GM11168 (cell line): ENCODE measurements around the gene EFR3B.

Experiments
- in situ Hi-C: fragments of 300-500 bp; cut with MboI; formaldehyde crosslinking; loops from one replicate; pipeline ENCODE4 v1.12.0; 2022; ENCODE audit warnings: low sequenced_read_pairs; ENCODE audit not compliant: unreplicated experiment

Gene EFR3B

GRCh38 chr2:25207078-25207545 is 165.2 kb downstream of the EFR3B start:
- in situ Hi-C loops, result no loop called here
